ENCODE measurements around the gene CACNA2D3.

DNA sequence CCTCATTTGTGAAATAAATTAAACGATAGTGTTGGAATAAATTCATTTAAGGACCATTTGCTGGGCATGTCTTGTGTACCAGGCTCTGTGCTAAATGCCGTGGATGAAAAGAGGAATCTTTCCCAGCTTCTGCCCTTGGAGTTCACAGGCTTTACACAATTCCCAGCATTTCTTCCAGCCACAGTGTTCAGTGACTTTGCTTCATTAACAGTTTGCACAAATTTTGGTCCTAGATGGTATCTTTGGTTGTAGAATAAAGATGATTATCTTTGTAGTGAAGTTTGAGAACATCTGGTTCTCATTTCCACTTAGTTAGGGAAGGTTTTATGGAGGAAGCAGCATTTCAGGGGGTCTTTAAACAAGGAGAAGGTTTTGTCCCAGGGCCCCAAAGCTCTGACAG is 705.4 kb downstream of the CACNA2D3 start:
- TF ChIP-seq, protein P1, sequence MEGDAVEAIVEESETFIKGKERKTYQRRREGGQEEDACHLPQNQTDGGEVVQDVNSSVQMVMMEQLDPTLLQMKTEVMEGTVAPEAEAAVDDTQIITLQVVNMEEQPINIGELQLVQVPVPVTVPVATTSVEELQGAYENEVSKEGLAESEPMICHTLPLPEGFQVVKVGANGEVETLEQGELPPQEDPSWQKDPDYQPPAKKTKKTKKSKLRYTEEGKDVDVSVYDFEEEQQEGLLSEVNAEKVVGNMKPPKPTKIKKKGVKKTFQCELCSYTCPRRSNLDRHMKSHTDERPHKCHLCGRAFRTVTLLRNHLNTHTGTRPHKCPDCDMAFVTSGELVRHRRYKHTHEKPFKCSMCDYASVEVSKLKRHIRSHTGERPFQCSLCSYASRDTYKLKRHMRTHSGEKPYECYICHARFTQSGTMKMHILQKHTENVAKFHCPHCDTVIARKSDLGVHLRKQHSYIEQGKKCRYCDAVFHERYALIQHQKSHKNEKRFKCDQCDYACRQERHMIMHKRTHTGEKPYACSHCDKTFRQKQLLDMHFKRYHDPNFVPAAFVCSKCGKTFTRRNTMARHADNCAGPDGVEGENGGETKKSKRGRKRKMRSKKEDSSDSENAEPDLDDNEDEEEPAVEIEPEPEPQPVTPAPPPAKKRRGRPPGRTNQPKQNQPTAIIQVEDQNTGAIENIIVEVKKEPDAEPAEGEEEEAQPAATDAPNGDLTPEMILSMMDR (conservative IDR thresholded peaks at IDR 0.05; ENCODE audit: low read depth, low read length), result no peak
- TF ChIP-seq EZH2 (IDR thresholded peaks at IDR 0.05; ENCODE audit: low read length, unreplicated experiment), result no peak
